GM23338 (cell line): ENCODE data around the gene KCNN3. TPM values are rescaled to one million over a fixed set of nuclear protein-coding genes. Genes with fewer than 3 reads are reported as not detected.

Experiments
- ATAC-seq: fragments of 200-7000 bp; cut with Tn5 transposase; 3 replicates; pipeline ENCODE4 v1.9.1; 2020
- DNase-seq: peaks from one replicate; pipeline ENCODE4 v3.0.0-alpha.2; 2015; ENCODE audit warnings: low spot score
- H2AFZ ChIP-seq: fragments of 200-600 bp; sonication (generic); 2 replicates; pipeline ENCODE4 v1.8.0; 2016; ENCODE audit warnings: antibody characterized with exemption, mild to moderate bottlenecking, moderate library complexity
- H3F3A ChIP-seq: fragments of 200-600 bp; sonication (generic); replicated peaks from 2 replicates; pipeline ENCODE4 v1.8.0; 2017; ENCODE audit warnings: antibody characterized with exemption, mixed run types, low read depth
- H3K27ac ChIP-seq: fragments of 200-600 bp; sonication (generic); 2 replicates; pipeline ENCODE4 v1.6.1; 2016; ENCODE audit warnings: low read depth
- H3K27me3 ChIP-seq: fragments of 200-600 bp; sonication (generic); 2 replicates; pipeline ENCODE4 v1.8.0; 2016; ENCODE audit warnings: mild to moderate bottlenecking, mixed run types, moderate library complexity; ENCODE audit not compliant: insufficient read depth
- H3K36me3 ChIP-seq: fragments of 200-600 bp; sonication (generic); 2 replicates; pipeline ENCODE4 v1.8.0; 2016; ENCODE audit warnings: mild to moderate bottlenecking; ENCODE audit not compliant: insufficient read depth
- H3K4me1 ChIP-seq: fragments of 200-600 bp; sonication (generic); 2 replicates; pipeline ENCODE4 v1.8.0; 2016; ENCODE audit warnings: mild to moderate bottlenecking, moderate library complexity; ENCODE audit not compliant: insufficient read depth
- H3K4me2 ChIP-seq: fragments of 200-600 bp; sonication (generic); 2 replicates; pipeline ENCODE4 v1.7.1; 2017; ENCODE audit warnings: mixed run types
- H3K4me3 ChIP-seq: fragments of 200-600 bp; sonication (generic); 2 replicates; pipeline ENCODE4 v1.6.1; 2016; ENCODE audit warnings: mixed run types
- H3K79me2 ChIP-seq: fragments of 200-600 bp; sonication (generic); replicated peaks from 2 replicates; pipeline ENCODE4 v1.8.0; 2017; ENCODE audit warnings: mild to moderate bottlenecking; ENCODE audit not compliant: insufficient read depth
- H3K9me2 ChIP-seq: fragments of 200-600 bp; sonication (generic); 2 replicates; pipeline ENCODE4 v1.8.0; 2017; ENCODE audit not compliant: insufficient read depth
- H4K20me1 ChIP-seq: fragments of 200-600 bp; sonication (generic); replicated peaks from 2 replicates; pipeline ENCODE4 v1.8.0; 2017; ENCODE audit warnings: mild to moderate bottlenecking; ENCODE audit not compliant: insufficient read depth
- H3K27ac Mint-ChIP-seq: 2 replicates; pipeline ENCODE4 v1.8.0; 2020; ENCODE audit warnings: inconsistent platforms, mild to moderate bottlenecking, moderate library complexity, mixed read lengths
- H3K27me3 Mint-ChIP-seq: 3 replicates; pipeline ENCODE4 v1.8.0; 2022; ENCODE audit warnings: low read depth, mild to moderate bottlenecking, moderate library complexity, mixed read lengths, inconsistent platforms; ENCODE audit not compliant: insufficient read depth, poor library complexity
- H3K36me3 Mint-ChIP-seq: 3 replicates; pipeline ENCODE4 v1.8.0; 2021; ENCODE audit warnings: low read depth, mild to moderate bottlenecking, inconsistent platforms, moderate library complexity, mixed read lengths
- H3K4me1 Mint-ChIP-seq: 3 replicates; pipeline ENCODE4 v1.8.0; 2020; ENCODE audit warnings: mild to moderate bottlenecking, inconsistent platforms, mixed read lengths
- H3K4me3 Mint-ChIP-seq: 3 replicates; pipeline ENCODE4 v1.8.0; 2021; ENCODE audit warnings: moderate library complexity, mild to moderate bottlenecking, inconsistent platforms, mixed read lengths
- H3K9me3 Mint-ChIP-seq: 3 replicates; pipeline ENCODE4 v1.8.0; 2020; ENCODE audit warnings: moderate library complexity, mild to moderate bottlenecking, inconsistent platforms, mixed read lengths
- CREB1 ChIP-seq: fragments of 250-450 bp; sonication (Bioruptor Pico); IDR thresholded peaks from 2 replicates; pipeline ENCODE4 v1.5.0; 2020; ENCODE audit warnings: low read depth, mild to moderate bottlenecking, moderate library complexity
- CTCF ChIP-seq, 2 experiments: fragments of 200-600 bp in 1 of 2; sonication (generic) in 1 of 2; conservative IDR thresholded peaks; 2 replicates each; pipeline versions ENCODE4 v1.5.1 to v1.6.1; 2016 to 2017; ENCODE audit warnings: antibody characterized with exemption in 2 of 2, low read depth in 2 of 2, mild to moderate bottlenecking in 2 of 2, moderate library complexity in 1 of 2
- ETS1 ChIP-seq: IDR thresholded peaks from 2 replicates; pipeline ENCODE4 v1.6.1; 2016; ENCODE audit warnings: antibody characterized with exemption
- EZH2 ChIP-seq: fragments of 200-600 bp; sonication (generic); IDR thresholded peaks from one replicate; pipeline ENCODE4 v1.8.0; 2017; ENCODE audit warnings: antibody characterized with exemption, mild to moderate bottlenecking, low read depth; ENCODE audit not compliant: unreplicated experiment
- EZH2phosphoT487 ChIP-seq: fragments of 200-600 bp; sonication (generic); IDR thresholded peaks from one replicate; pipeline ENCODE4 v1.8.1; 2018; ENCODE audit warnings: antibody characterized with exemption; ENCODE audit not compliant: unreplicated experiment
- JUNB ChIP-seq: IDR thresholded peaks from one replicate; pipeline ENCODE4 v1.6.1; 2016; ENCODE audit warnings: antibody characterized with exemption; ENCODE audit not compliant: unreplicated experiment
- NANOG ChIP-seq: IDR thresholded peaks from 2 replicates; pipeline ENCODE4 v1.6.1; 2016; ENCODE audit warnings: antibody characterized with exemption, borderline replicate concordance
- POLR2AphosphoS5 ChIP-seq: IDR thresholded peaks from 2 replicates; pipeline ENCODE4 v1.6.1; 2016; ENCODE audit warnings: antibody characterized with exemption, low read depth
- REST ChIP-seq: IDR thresholded peaks from one replicate; pipeline ENCODE4 v1.6.1; 2018; ENCODE audit warnings: antibody characterized with exemption; ENCODE audit not compliant: unreplicated experiment
- STAT1 ChIP-seq: IDR thresholded peaks from one replicate; pipeline ENCODE4 v1.6.1; 2016; ENCODE audit warnings: antibody characterized with exemption; ENCODE audit not compliant: unreplicated experiment
- ZNF114 ChIP-seq: fragments of 250-450 bp; sonication (Bioruptor Pico); IDR thresholded peaks from 2 replicates; pipeline ENCODE4 v1.5.0; 2020; ENCODE audit warnings: mild to moderate bottlenecking, moderate library complexity
- ZNF331 ChIP-seq: fragments of 250-450 bp; sonication (Bioruptor Pico); IDR thresholded peaks from 2 replicates; pipeline ENCODE4 v1.5.0; 2020; ENCODE audit warnings: low read depth, mild to moderate bottlenecking, moderate library complexity
- ZNF462 ChIP-seq: fragments of 250-450 bp; sonication (Bioruptor Pico); IDR thresholded peaks from 2 replicates; pipeline ENCODE4 v1.5.0; 2020; ENCODE audit warnings: mild to moderate bottlenecking, moderate library complexity
- polyA plus RNA-seq: library from polyadenylated mRNA; unstranded; fragments of >200 nt; fragmentation: Nextera tagmentation; extraction: Ambion mirVana; gene quantifications from 2 replicates; pipeline ENCODE4 v1.2.1, GENCODE V29; 2016
- total RNA-seq: library from RNA; depleted of rRNA; stranded (reverse); fragments of >200 nt; shearing (Covaris generic); gene quantifications from 2 replicates; pipeline ENCODE4 v1.2.3, GENCODE V29; 2014

Gene KCNN3
- total and polyA plus RNA-seq, 2 experiments from 2014 or later, result 1.9 to 3.0 TPM

GRCh38 chr1:154913273-154913672 is 43.2 kb upstream of the KCNN3 start:
- Histone ChIP-seq H3K4me3 (no peak overlapping the region), H3F3A (no peaks in the 10 kb centered on the region), H3K4me1 (no peaks in the 10 kb centered on the region), H3K4me2 (no peak overlapping the region), H3K27me3 (no peaks in the 10 kb centered on the region), H4K20me1 (no peaks in the 10 kb centered on the region), H2AFZ (no peak overlapping the region), H3K27ac (no peak overlapping the region), H3K36me3 (peaks cover 4% of the 10 kb centered on the region; the same call in 1 of the 2 replicates), H3K9me2 (peaks cover 7% of the 10 kb centered on the region; the same call in 1 of the 2 replicates), H3K79me2 (no peaks in the 10 kb centered on the region)
- H3K9me3 Mint-ChIP-seq, result peaks cover 11% of the 10 kb centered on the region
- peaks cover 7% of the 10 kb centered on the region for H3K27me3 Mint-ChIP-seq
- no peak overlapping the region for H3K27ac Mint-ChIP-seq
- DNase-seq (no peak), ATAC-seq (no peak)
- H3K36me3 Mint-ChIP-seq, result peaks cover 4% of the 10 kb centered on the region; the same call in 2 of the 3 replicates
- H3K4me1 Mint-ChIP-seq, result peaks cover 3% of the 10 kb centered on the region; the same call in 2 of the 3 replicates
- H3K4me3 Mint-ChIP-seq, result no peak overlapping the region
- TF ChIP-seq EZH2 (no peak), ZNF462 (no peak), ZNF331 (CRISPR knock-in tag) (no peak), ZNF114 (CRISPR knock-in tag) (no peak), CREB1 (CRISPR knock-in tag) (no peak), CTCF (conservative IDR thresholded peaks at IDR 0.05; ENCODE audit: low read depth in 2 of 2) (no peak), REST (no peak), STAT1 (no peak), EZH2phosphoT487 (no peak), POLR2AphosphoS5 (no peak), NANOG (no peak), JUNB (no peak), ETS1 (no peak)
